GM18870 (cell line): ENCODE data around the gene SLC38A1.
"Not testable (repeated sequence)": the region's sequence is repeated elsewhere in the genome, so short reads cannot be mapped to it uniquely, and the experiment has no call there.

Experiments used
- ATAC-seq: cut with Tn5 transposase; IDR thresholded peaks from one replicate; pipeline ENCODE4 v1.9.1; 2021; ENCODE audit warnings: moderate library complexity; ENCODE audit not compliant: unreplicated experiment

Gene SLC38A1

GRCh38 chr12:46268583-46269428, at the start of gene SLC38A1:
TSS of gene SLC38A1 (minus strand) at chr12:46269043. CDS start at chr12:46239800, 29,243 bp downstream.
- ATAC-seq, result peak; percentile 58

- no peak for ATAC-seq
Observed at GRCh38 chr12:46318037-46318436, 49.2 kb upstream of the SLC38A1 start.

GRCh38 chr12:46304070-46304469, 35.2 kb upstream of the SLC38A1 start:
- ATAC-seq, result no peak

- ATAC-seq, result peak; percentile 53
Observed at GRCh38 chr12:46303039-46303666, 34.3 kb upstream of the SLC38A1 start.

- ATAC-seq, result no peak
Observed at GRCh38 chr12:46300910-46301309, 32.1 kb upstream of the SLC38A1 start.

- no peak for ATAC-seq
Observed at GRCh38 chr12:46299851-46300250, 31.0 kb upstream of the SLC38A1 start.

GRCh38 chr12:46298261-46298660, 29.4 kb upstream of the SLC38A1 start:
- no peak for ATAC-seq

- no peak for ATAC-seq
Observed at GRCh38 chr12:46296822-46297221, 28.0 kb upstream of the SLC38A1 start.

- ATAC-seq, result no peak
Observed at GRCh38 chr12:46292754-46293402, 24.0 kb upstream of the SLC38A1 start.

GRCh38 chr12:46291953-46292352, 23.1 kb upstream of the SLC38A1 start:
- not testable (repeated sequence) for ATAC-seq

GRCh38 chr12:46285177-46285576, 16.3 kb upstream of the SLC38A1 start:
- ATAC-seq, result not testable (repeated sequence)

- no peak for ATAC-seq
Observed at GRCh38 chr12:46282829-46283228, 14.0 kb upstream of the SLC38A1 start.

- ATAC-seq, result no peak
Observed at GRCh38 chr12:46276756-46277155, 7.9 kb upstream of the SLC38A1 start.

GRCh38 chr12:46271863-46272262, 3.0 kb upstream of the SLC38A1 start:
- no peak for ATAC-seq

- ATAC-seq, result peak; percentile 22
Observed at GRCh38 chr12:46269429-46270241, 792 bp upstream of the SLC38A1 start.

GRCh38 chr12:46267825-46268582, 839 bp downstream of the SLC38A1 start:
- ATAC-seq, result no peak

GRCh38 chr12:46267575-46267824, 1.3 kb downstream of the SLC38A1 start:
- ATAC-seq, result no peak

- ATAC-seq, result no peak
Observed at GRCh38 chr12:46266869-46267574, 1.8 kb downstream of the SLC38A1 start.

GRCh38 chr12:46266382-46266791, 2.5 kb downstream of the SLC38A1 start:
- no peak for ATAC-seq

GRCh38 chr12:46265734-46266133, 3.1 kb downstream of the SLC38A1 start:
- no peak for ATAC-seq
